HCT116 (cell line): ENCODE results near the gene DENND1A. TPM values are rescaled to one million over a fixed set of nuclear protein-coding genes. Genes with fewer than 3 reads are reported as not detected.

Experiments used
- ATAC-seq: fragments of 200-7000 bp; cut with Tn5 transposase; 2 replicates; pipeline ENCODE4 v1.9.1; 2020; ENCODE audit warnings: mild to moderate bottlenecking, moderate library complexity
- BruUV-seq: library from RNA; stranded (reverse); fragments of 400-500 nt; replicated peaks from 2 replicates; lab custom pipeline; 2021; lab: Mats Ljungman, UMichigan
- CTCF ChIA-PET: fragments of 300-600 bp; sonication (Branson Sonifier 250); formaldehyde crosslinking; loops from one replicate; lab custom pipeline; 2021; ENCODE audit warnings: antibody characterized with exemption; lab: Charles Lee
- POLR2A ChIA-PET: fragments of 300-600, 350-600 bp; sonication (Branson Sonifier 250); formaldehyde crosslinking; loops from one replicate; lab custom pipeline; 2021; ENCODE audit warnings: antibody characterized with exemption; lab: Charles Lee
- RAD21 ChIA-PET, 2 experiments: fragments of 300-600 bp; sonication (Branson Sonifier 250); formaldehyde crosslinking; loops; one replicate each; lab custom pipeline; 2023; ENCODE audit warnings: low total read pairs in 2 of 2; ENCODE audit not compliant: uncharacterized antibody in 2 of 2, unreplicated experiment in 2 of 2, low non-redundant PET in 1 of 2; lab: Charles Lee
- DNase-seq: peaks from one replicate; pipeline ENCODE4 v3.0.0-alpha.2; 2010; ENCODE audit warnings: low read depth, low spot score
- H2AFZ ChIP-seq: fragments of 200-600 bp; shearing (Covaris generic), sonication (generic); 2 replicates; pipeline ENCODE4 v1.6.1; 2017; ENCODE audit warnings: low read depth, mixed run types, mixed read lengths, antibody characterized with exemption, low read length; ENCODE audit not compliant: poor library complexity, severe bottlenecking
- H3K27ac ChIP-seq: 2 replicates; pipeline ENCODE4 v1.5.1; 2012; ENCODE audit warnings: low read depth, low read length
- H3K27me3 ChIP-seq: fragments of 200-600 bp; sonication (generic); 2 replicates; pipeline ENCODE4 v1.6.1; 2016; ENCODE audit warnings: mixed run types, low read length, mixed read lengths; ENCODE audit not compliant: insufficient read depth
- H3K36me3 ChIP-seq, 2 experiments: fragments of 200-500 bp in 1 of 2; fragments of 200-600 bp in 1 of 2; sonication (Bioruptor generic) in 1 of 2; sonication (generic) in 1 of 2; 2 replicates each; pipeline versions ENCODE4 v1.5.1 to v1.6.1; 2014 to 2016; ENCODE audit warnings: low read length in 2 of 2, inconsistent platforms in 1 of 2, mixed read lengths in 1 of 2, mixed run types in 1 of 2; ENCODE audit not compliant: insufficient read depth in 2 of 2, control insufficient read depth in 1 of 2
- H3K4me1 ChIP-seq, 2 experiments: fragments of 200-600 bp in 1 of 2; sonication (generic) in 1 of 2; 2 replicates each; pipeline versions ENCODE4 v1.5.1 to v1.6.1; 2012 to 2017; ENCODE audit warnings: low read length in 2 of 2, inconsistent platforms in 1 of 2, mild to moderate bottlenecking in 1 of 2, mixed read lengths in 1 of 2, mixed run types in 1 of 2, moderate library complexity in 1 of 2; ENCODE audit not compliant: insufficient read depth in 2 of 2, control insufficient read depth in 1 of 2
- H3K4me2 ChIP-seq: fragments of 200-600 bp; sonication (generic); 2 replicates; pipeline ENCODE4 v1.6.1; 2017; ENCODE audit warnings: mixed run types, low read length, mixed read lengths
- H3K4me3 ChIP-seq, 2 experiments: fragments of 200-600 bp in 1 of 2; sonication (generic) in 1 of 2; replicated peaks in 1 of 2; 2 replicates each; pipeline ENCODE4 v1.5.1; 2011 to 2016; ENCODE audit warnings: low read length in 2 of 2, control low read depth in 1 of 2, low read depth in 1 of 2, mild to moderate bottlenecking in 1 of 2, mixed read lengths in 1 of 2, mixed run types in 1 of 2
- H3K79me2 ChIP-seq: fragments of 200-600 bp; sonication (generic); 2 replicates; pipeline ENCODE4 v1.6.1; 2017; ENCODE audit warnings: mild to moderate bottlenecking, mixed run types, low read length, moderate library complexity, mixed read lengths; ENCODE audit not compliant: insufficient read depth
- H3K9ac ChIP-seq: fragments of 200-600 bp; sonication (generic); 2 replicates; pipeline ENCODE4 v1.6.1; 2016; ENCODE audit warnings: low read length, mixed read lengths
- H3K9me2 ChIP-seq: fragments of 200-600 bp; sonication (generic), shearing (Covaris generic); 2 replicates; pipeline ENCODE4 v1.6.1; 2017; ENCODE audit warnings: mixed run types, mild to moderate bottlenecking, moderate library complexity; ENCODE audit not compliant: insufficient read depth
- H3K9me3 ChIP-seq, 2 experiments: fragments of 200-500 bp in 1 of 2; fragments of 200-600 bp in 1 of 2; sonication (Bioruptor generic) in 1 of 2; sonication (generic) in 1 of 2; 2 replicates each; pipeline ENCODE4 v1.6.1; 2014 to 2017; ENCODE audit warnings: low read length in 2 of 2, mixed read lengths in 2 of 2, inconsistent platforms in 1 of 2, low read depth in 1 of 2, mild to moderate bottlenecking in 1 of 2, mixed run types in 1 of 2, moderate library complexity in 1 of 2; ENCODE audit not compliant: control insufficient read depth in 1 of 2, insufficient read depth in 1 of 2
- H4K20me1 ChIP-seq: fragments of 200-600 bp; sonication (generic), shearing (Covaris generic); 2 replicates; pipeline ENCODE4 v1.6.1; 2017; ENCODE audit warnings: mixed run types, mild to moderate bottlenecking, moderate library complexity; ENCODE audit not compliant: insufficient read depth
- CBX3 ChIP-seq: IDR thresholded peaks from 2 replicates; pipeline ENCODE4 v1.6.1; 2012; ENCODE audit warnings: low read depth
- CEBPB ChIP-seq: IDR thresholded peaks from 2 replicates; pipeline ENCODE4 v1.6.1; 2012; ENCODE audit warnings: low read depth
- ELF1 ChIP-seq: IDR thresholded peaks from 2 replicates; pipeline ENCODE4 v1.6.1; 2012; ENCODE audit warnings: low read depth, borderline replicate concordance
- EZH2 ChIP-seq: fragments of 200-600 bp; sonication (generic); IDR thresholded peaks from 2 replicates; pipeline ENCODE4 v1.6.1; 2017; ENCODE audit warnings: antibody characterized with exemption, mixed run types
- EZH2phosphoT487 ChIP-seq: fragments of 200-600 bp; IDR thresholded peaks from 2 replicates; pipeline ENCODE4 v1.6.1; 2018; ENCODE audit warnings: antibody characterized with exemption, borderline replicate concordance
- FOSL1 ChIP-seq: IDR thresholded peaks from 2 replicates; pipeline ENCODE4 v1.6.1; 2012; ENCODE audit warnings: low read depth
- JUND ChIP-seq: IDR thresholded peaks from 2 replicates; pipeline ENCODE4 v1.6.1; 2012
- POLR2A ChIP-seq: IDR thresholded peaks from 2 replicates; pipeline ENCODE4 v1.7.0; 2011; ENCODE audit warnings: borderline replicate concordance; ENCODE audit not compliant: insufficient read depth, insufficient read length; ENCODE audit errors: extremely low read depth
- POLR2AphosphoS5 ChIP-seq: IDR thresholded peaks from 2 replicates; pipeline ENCODE4 v1.6.1; 2011; ENCODE audit warnings: mild to moderate bottlenecking, low read depth, low read length, moderate library complexity
- RAD21 ChIP-seq: IDR thresholded peaks from 2 replicates; pipeline ENCODE4 v1.6.1; 2012; ENCODE audit warnings: low read depth, mild to moderate bottlenecking
- SIN3A ChIP-seq: IDR thresholded peaks from 2 replicates; pipeline ENCODE4 v1.6.1; 2012; ENCODE audit warnings: low read depth
- SRF ChIP-seq: IDR thresholded peaks from 2 replicates; pipeline ENCODE4 v1.6.1; 2012; ENCODE audit warnings: low read depth
- TCF7L2 ChIP-seq: IDR thresholded peaks from 2 replicates; pipeline ENCODE4 v1.7.0; 2011; ENCODE audit warnings: borderline replicate concordance, inconsistent platforms; ENCODE audit not compliant: insufficient read depth, insufficient read length; ENCODE audit errors: extremely low read depth
- YY1 ChIP-seq: IDR thresholded peaks from 2 replicates; pipeline ENCODE4 v1.6.1; 2011; ENCODE audit warnings: low read length, low read depth, moderate library complexity, mild to moderate bottlenecking; ENCODE audit not compliant: insufficient replicate concordance; ENCODE audit errors: extremely low read depth
- ZNF274 ChIP-seq: fragments of 200-500 bp; sonication (Bioruptor generic); IDR thresholded peaks from 2 replicates; pipeline ENCODE4 v1.6.1; 2014; ENCODE audit warnings: mild to moderate bottlenecking, low read depth, low read length, inconsistent platforms
- intact Hi-C: fragments of 100-400 bp; cut with micrococcal nuclease; formaldehyde crosslinking; loops from 2 replicates; pipeline ENCODE4 v1.10.0; 2022
- total RNA-seq: library from RNA; stranded (reverse); gene quantifications from one replicate; pipeline ENCODE4 v1.2.1, GENCODE V29; 2021; ENCODE audit not compliant: unreplicated experiment
- TF ChIP-seq, protein P1 (sequence below): IDR thresholded peaks from 2 replicates; pipeline ENCODE4 v1.6.1; 2012
- TF ChIP-seq, protein P2 (sequence below): IDR thresholded peaks from 2 replicates; pipeline ENCODE4 v1.6.1; 2012
- TF ChIP-seq, protein P3 (sequence below), 3 experiments: fragments of 200-600 bp in 1 of 3; sonication (generic) in 1 of 3; IDR thresholded peaks in 2 of 3; conservative IDR thresholded peaks in 1 of 3; 2 replicates each; pipeline ENCODE4 v1.5.1; 2012 to 2017; ENCODE audit warnings: low read depth in 2 of 3, low read length in 2 of 3, antibody characterized with exemption in 1 of 3, borderline replicate concordance in 1 of 3, control low read depth in 1 of 3, mild to moderate bottlenecking in 1 of 3, mixed read lengths in 1 of 3, mixed run types in 1 of 3, moderate library complexity in 1 of 3; ENCODE audit not compliant: insufficient read depth in 1 of 3
- TF ChIP-seq, protein P4 (sequence below): IDR thresholded peaks from 2 replicates; pipeline ENCODE4 v1.6.1; 2012; ENCODE audit warnings: low read depth

Gene DENND1A
- total RNA-seq, 1 experiment from 2014 or later: 33.0 TPM

DNA sequence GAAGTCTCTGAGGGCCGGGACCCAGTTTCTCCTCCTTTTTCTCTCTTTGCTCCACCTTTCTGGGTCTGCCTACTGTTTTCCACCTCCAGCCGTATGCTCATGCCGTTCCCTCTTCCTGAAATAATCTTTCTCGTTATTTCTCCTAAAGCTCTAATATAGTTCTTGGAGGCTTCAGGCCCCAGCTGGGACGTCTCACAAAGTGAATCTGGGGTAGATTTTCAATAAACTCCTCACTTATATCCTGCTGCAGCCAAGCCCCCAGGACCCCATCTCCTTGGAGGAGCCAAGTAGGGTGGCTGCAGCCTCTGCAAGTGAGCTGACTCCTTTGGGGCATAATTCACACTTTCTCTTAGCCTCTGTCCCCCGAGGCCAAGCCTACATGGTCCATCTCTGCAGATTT lies 588.1 kb downstream of the DENND1A start (continued):
- TF ChIP-seq EZH2phosphoT487 (no peak), FOSL1 (no peak), TCF7L2 (no peak), ELF1 (no peak), CEBPB (no peak), EZH2 (no peak), RAD21 (no peak), YY1 (no peak), SRF (no peak)
- TF ChIP-seq, protein P1, sequence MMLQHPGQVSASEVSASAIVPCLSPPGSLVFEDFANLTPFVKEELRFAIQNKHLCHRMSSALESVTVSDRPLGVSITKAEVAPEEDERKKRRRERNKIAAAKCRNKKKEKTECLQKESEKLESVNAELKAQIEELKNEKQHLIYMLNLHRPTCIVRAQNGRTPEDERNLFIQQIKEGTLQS: no peak
- TF ChIP-seq, protein P2, sequence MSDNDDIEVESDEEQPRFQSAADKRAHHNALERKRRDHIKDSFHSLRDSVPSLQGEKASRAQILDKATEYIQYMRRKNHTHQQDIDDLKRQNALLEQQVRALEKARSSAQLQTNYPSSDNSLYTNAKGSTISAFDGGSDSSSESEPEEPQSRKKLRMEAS: no peak

DNA sequence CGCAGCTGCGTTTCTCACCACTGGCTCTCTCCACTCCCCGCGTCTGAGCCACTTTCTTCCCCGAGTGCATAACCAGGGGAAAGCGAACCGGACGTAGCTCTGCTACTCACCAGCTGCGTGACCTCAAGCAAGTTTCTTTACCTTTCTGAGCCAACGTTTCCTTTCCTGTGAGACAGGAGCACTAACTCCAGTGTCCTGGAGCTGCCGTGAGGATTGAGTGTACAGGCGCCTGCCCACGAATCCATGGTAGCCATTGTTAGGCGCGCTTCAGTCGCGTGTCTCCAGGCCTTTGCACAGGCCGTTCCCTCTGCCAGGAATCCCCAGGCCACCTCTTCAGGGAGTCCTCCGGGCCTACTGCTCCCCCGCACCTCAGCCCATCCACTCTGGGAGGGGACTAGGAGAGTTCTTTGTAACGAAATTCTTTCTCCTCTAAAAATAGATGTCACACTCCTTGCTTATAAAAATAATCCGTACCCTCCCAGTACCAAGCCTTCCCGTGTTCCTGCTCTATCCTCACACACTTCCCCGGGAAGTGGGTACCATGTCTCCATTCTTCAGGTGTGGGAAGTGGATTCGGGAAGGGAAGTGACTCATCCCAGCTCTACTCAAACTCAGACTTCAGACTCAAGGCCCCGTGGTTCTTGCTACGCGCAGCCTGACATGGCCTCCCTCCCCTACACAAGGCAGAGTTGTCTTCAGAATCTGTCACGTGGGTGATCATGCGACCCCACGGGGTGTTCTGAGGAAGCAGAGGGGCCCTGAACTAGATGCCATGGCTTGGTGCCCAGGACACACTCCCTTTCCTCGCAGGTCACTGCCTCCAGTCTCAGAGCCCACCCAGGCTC lies 590.0 kb downstream of the DENND1A start:
- Histone ChIP-seq H3K9ac (no peak overlapping the region), H3K4me2 (no peak overlapping the region), H3K27me3 (no peaks in the 10 kb centered on the region), H3K4me3 (no peak overlapping the region), H3K79me2 (no peaks in the 10 kb centered on the region), H3K9me3 (no peaks in the 10 kb centered on the region), H3K27ac (no peak overlapping the region), H3K9me2 (no peaks in the 10 kb centered on the region), H2AFZ (no peak overlapping the region), H3K4me1 (peaks cover 5 to 14% of the 10 kb centered on the region in 2 experiments; a peak in 3 of 4 replicates), H3K36me3 (no peaks in the 10 kb centered on the region), H4K20me1 (no peaks in the 10 kb centered on the region)
- ATAC-seq (no peak), DNase-seq (no peak)
- ChIA-PET POLR2A (no interaction called here), RAD21 (no interaction called here), CTCF (interaction anchor here (1.1 kb wide), 1 partner anchor 10 kb away, joined by 4 read pairs; no protein-coding TSS in a partner anchor)
- BruUV-seq: no TSS peak
- intact Hi-C loops: loop anchor here (10.0 kb wide), 1 partner anchor 985 kb away; no protein-coding TSS in a partner anchor
- no peak for TF ChIP-seq JUND
- no peak for TF ChIP-seq YY1
- no peak for TF ChIP-seq SRF
- no peak for TF ChIP-seq POLR2A
- TF ChIP-seq, protein P3, sequence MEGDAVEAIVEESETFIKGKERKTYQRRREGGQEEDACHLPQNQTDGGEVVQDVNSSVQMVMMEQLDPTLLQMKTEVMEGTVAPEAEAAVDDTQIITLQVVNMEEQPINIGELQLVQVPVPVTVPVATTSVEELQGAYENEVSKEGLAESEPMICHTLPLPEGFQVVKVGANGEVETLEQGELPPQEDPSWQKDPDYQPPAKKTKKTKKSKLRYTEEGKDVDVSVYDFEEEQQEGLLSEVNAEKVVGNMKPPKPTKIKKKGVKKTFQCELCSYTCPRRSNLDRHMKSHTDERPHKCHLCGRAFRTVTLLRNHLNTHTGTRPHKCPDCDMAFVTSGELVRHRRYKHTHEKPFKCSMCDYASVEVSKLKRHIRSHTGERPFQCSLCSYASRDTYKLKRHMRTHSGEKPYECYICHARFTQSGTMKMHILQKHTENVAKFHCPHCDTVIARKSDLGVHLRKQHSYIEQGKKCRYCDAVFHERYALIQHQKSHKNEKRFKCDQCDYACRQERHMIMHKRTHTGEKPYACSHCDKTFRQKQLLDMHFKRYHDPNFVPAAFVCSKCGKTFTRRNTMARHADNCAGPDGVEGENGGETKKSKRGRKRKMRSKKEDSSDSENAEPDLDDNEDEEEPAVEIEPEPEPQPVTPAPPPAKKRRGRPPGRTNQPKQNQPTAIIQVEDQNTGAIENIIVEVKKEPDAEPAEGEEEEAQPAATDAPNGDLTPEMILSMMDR (IDR thresholded peaks at IDR 0.05 in 2 of 3, conservative IDR thresholded peaks at IDR 0.05 in 1 of 3; ENCODE audit: borderline replicate concordance in 1 of 3, insufficient read depth in 1 of 3, low read depth in 2 of 3, low read length in 2 of 3): no peak
- TF ChIP-seq POLR2AphosphoS5: no peak
- TF ChIP-seq, protein P4, sequence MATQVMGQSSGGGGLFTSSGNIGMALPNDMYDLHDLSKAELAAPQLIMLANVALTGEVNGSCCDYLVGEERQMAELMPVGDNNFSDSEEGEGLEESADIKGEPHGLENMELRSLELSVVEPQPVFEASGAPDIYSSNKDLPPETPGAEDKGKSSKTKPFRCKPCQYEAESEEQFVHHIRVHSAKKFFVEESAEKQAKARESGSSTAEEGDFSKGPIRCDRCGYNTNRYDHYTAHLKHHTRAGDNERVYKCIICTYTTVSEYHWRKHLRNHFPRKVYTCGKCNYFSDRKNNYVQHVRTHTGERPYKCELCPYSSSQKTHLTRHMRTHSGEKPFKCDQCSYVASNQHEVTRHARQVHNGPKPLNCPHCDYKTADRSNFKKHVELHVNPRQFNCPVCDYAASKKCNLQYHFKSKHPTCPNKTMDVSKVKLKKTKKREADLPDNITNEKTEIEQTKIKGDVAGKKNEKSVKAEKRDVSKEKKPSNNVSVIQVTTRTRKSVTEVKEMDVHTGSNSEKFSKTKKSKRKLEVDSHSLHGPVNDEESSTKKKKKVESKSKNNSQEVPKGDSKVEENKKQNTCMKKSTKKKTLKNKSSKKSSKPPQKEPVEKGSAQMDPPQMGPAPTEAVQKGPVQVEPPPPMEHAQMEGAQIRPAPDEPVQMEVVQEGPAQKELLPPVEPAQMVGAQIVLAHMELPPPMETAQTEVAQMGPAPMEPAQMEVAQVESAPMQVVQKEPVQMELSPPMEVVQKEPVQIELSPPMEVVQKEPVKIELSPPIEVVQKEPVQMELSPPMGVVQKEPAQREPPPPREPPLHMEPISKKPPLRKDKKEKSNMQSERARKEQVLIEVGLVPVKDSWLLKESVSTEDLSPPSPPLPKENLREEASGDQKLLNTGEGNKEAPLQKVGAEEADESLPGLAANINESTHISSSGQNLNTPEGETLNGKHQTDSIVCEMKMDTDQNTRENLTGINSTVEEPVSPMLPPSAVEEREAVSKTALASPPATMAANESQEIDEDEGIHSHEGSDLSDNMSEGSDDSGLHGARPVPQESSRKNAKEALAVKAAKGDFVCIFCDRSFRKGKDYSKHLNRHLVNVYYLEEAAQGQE: no peak
- TF ChIP-seq TCF7L2: no peak
- TF ChIP-seq RAD21: no peak
- TF ChIP-seq EZH2phosphoT487: no peak
- no peak for TF ChIP-seq FOSL1
- TF ChIP-seq ZNF274: no peak
- no peak for TF ChIP-seq SIN3A
- no peak for TF ChIP-seq CBX3
